Esophagus muscularis mucosa (tissue), 4 donors: ENCODE data around the gene TP73.

ENCODE experiments used
- CTCF ChIP-seq, 3 experiments: fragments of 200-600 bp in 2 of 3; fragments of 450-650 bp in 1 of 3; sonication (generic) in 2 of 3; IDR thresholded peaks; one replicate each; pipeline ENCODE4 v1.5.1; 2017 to 2019; ENCODE audit warnings: antibody characterized with exemption in 3 of 3, mild to moderate bottlenecking in 2 of 3, moderate library complexity in 1 of 3
- EP300 ChIP-seq: sonication (generic); formaldehyde crosslinking; IDR thresholded peaks from one replicate; pipeline ENCODE4 v1.6.1; 2017; ENCODE audit warnings: antibody characterized with exemption
- POLR2A ChIP-seq: fragments of 450-650 bp; IDR thresholded peaks from one replicate; pipeline ENCODE4 v1.6.1; 2017; ENCODE audit warnings: antibody characterized with exemption, moderate library complexity, mild to moderate bottlenecking, low read depth

GRCh38 chr1:3783651-3784474 lies 131.5 kb downstream of the TP73 start:
- TF ChIP-seq CTCF (IDR thresholded peaks at IDR 0.05): no peak
- TF ChIP-seq POLR2A: no peak
- TF ChIP-seq EP300: no peak
